Panc1 (cell line): ENCODE measurements around the gene THADA. TPM values are rescaled to one million over a fixed set of nuclear protein-coding genes. Genes with fewer than 3 reads are reported as not detected.

Source experiments
- ATAC-seq: fragments of 200-7000 bp; cut with Tn5 transposase; 2 replicates; pipeline ENCODE4 v1.9.1; 2020; ENCODE audit warnings: mild to moderate bottlenecking, moderate library complexity
- BruUV-seq: library from RNA; stranded (reverse); fragments of 400-500 nt; replicated peaks from 2 replicates; lab custom pipeline; 2021; lab: Mats Ljungman, UMichigan
- CTCF ChIA-PET: fragments of 300-600 bp; sonication (Branson Sonifier 250); formaldehyde crosslinking; loops from one replicate; lab custom pipeline; 2022; ENCODE audit warnings: antibody characterized with exemption; lab: Charles Lee
- POLR2A ChIA-PET: fragments of 300-600 bp; sonication (Branson Sonifier 250); formaldehyde crosslinking; loops from one replicate; lab custom pipeline; 2022; ENCODE audit warnings: antibody characterized with exemption; lab: Charles Lee
- DNase-seq: peaks from one replicate; pipeline ENCODE4 v3.0.0-alpha.2; 2010; ENCODE audit warnings: low read depth, low spot score
- H3K27ac ChIP-seq: 2 replicates; pipeline ENCODE4 v1.5.1; 2011; ENCODE audit warnings: mild to moderate bottlenecking, low read length, inconsistent platforms
- H3K27me3 ChIP-seq: fragments of 200-500 bp; sonication (Bioruptor generic); 2 replicates; pipeline ENCODE4 v1.6.0; 2014; ENCODE audit warnings: low read length, inconsistent platforms; ENCODE audit not compliant: control insufficient read depth, insufficient read depth
- H3K36me3 ChIP-seq: fragments of 200-500 bp; sonication (Bioruptor generic); 2 replicates; pipeline ENCODE4 v1.5.1; 2014; ENCODE audit warnings: inconsistent platforms, mild to moderate bottlenecking, low read length, moderate library complexity; ENCODE audit not compliant: control insufficient read depth, insufficient read depth
- H3K4me1 ChIP-seq: 2 replicates; pipeline ENCODE4 v1.5.1; 2011; ENCODE audit warnings: inconsistent platforms, mild to moderate bottlenecking, low read length, moderate library complexity; ENCODE audit not compliant: control insufficient read depth, insufficient read depth
- H3K4me3 ChIP-seq, 2 experiments: 2 replicates each; pipeline ENCODE4 v1.5.1; 2011 to 2012; ENCODE audit warnings: low read depth in 2 of 2, low read length in 2 of 2, mild to moderate bottlenecking in 2 of 2, inconsistent platforms in 1 of 2, moderate library complexity in 1 of 2
- H3K9me3 ChIP-seq: fragments of 200-500 bp; sonication (Bioruptor generic); 2 replicates; pipeline ENCODE4 v1.5.1; 2014; ENCODE audit warnings: low read depth, mild to moderate bottlenecking, inconsistent platforms, low read length, moderate library complexity; ENCODE audit not compliant: control insufficient read depth, insufficient read depth
- POLR2AphosphoS5 ChIP-seq: IDR thresholded peaks from 2 replicates; pipeline ENCODE4 v1.6.1; 2012; ENCODE audit warnings: mild to moderate bottlenecking, low read depth, low read length, moderate library complexity
- REST ChIP-seq, 2 experiments: IDR thresholded peaks; 2 replicates each; pipeline ENCODE4 v1.6.1; 2011 to 2012; ENCODE audit warnings: low read depth in 2 of 2, control low read depth in 1 of 2, low read length in 1 of 2, mild to moderate bottlenecking in 1 of 2, moderate library complexity in 1 of 2; ENCODE audit not compliant: insufficient read depth in 1 of 2
- SIN3A ChIP-seq: IDR thresholded peaks from 2 replicates; pipeline ENCODE4 v1.6.1; 2012; ENCODE audit warnings: low read depth, mild to moderate bottlenecking, low read length, moderate library complexity, borderline replicate concordance; ENCODE audit not compliant: insufficient read depth
- TCF7L2 ChIP-seq: IDR thresholded peaks from 2 replicates; pipeline ENCODE4 v1.6.1; 2011; ENCODE audit warnings: mild to moderate bottlenecking, low read depth, low read length, inconsistent platforms
- in situ Hi-C: cut with HindIII; loops from 2 replicates; pipeline ENCODE4 v1.10.0; 2016; ENCODE audit warnings: low sequenced_read_pairs, low pct_unique_long_range_greater_than_20kb
- intact Hi-C: fragments of 100-400 bp; cut with micrococcal nuclease; formaldehyde crosslinking; loops from one replicate; pipeline ENCODE4 v1.10.0; 2022; ENCODE audit not compliant: unreplicated experiment
- total RNA-seq: library from RNA; stranded (reverse); gene quantifications from one replicate; pipeline ENCODE4 v1.2.1, GENCODE V29; 2021; ENCODE audit not compliant: unreplicated experiment
- TF ChIP-seq, protein P1 (sequence below): fragments of 450-650 bp; IDR thresholded peaks from 2 replicates; pipeline ENCODE4 v1.5.1; 2017; ENCODE audit warnings: mild to moderate bottlenecking

The THADA gene
- total RNA-seq, 1 experiment from 2014 or later = 37.2 TPM

DNA sequence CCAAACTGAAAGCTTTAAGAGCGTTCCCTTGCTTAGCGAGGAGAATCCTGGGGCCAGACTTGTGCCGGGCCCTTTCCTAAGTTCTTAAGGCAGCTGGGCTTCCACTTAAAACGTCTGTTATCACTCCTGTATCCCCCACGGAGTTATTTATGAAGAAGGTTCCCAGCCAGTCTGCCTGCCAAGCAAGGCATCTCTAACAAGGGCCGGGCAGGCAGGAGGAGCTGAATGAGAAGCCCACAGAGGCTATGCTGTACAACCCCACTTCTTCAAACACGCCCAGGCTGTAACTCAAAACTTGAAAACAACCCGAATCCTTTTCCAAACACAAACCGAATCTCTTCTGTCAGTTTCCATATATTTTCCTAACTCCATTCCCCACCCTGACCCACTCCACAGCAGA, 330.4 kb downstream of the THADA start:
- no peak for ATAC-seq
- Histone ChIP-seq H3K36me3 (no peaks in the 10 kb centered on the region), H3K9me3 (no peaks in the 10 kb centered on the region), H3K4me1 (no peaks in the 10 kb centered on the region), H3K27ac (no peak overlapping the region), H3K27me3 (no peaks in the 10 kb centered on the region), H3K4me3 (no peak overlapping the region)
- in situ Hi-C loops (no loop called here), intact Hi-C loops (no loop called here)
- no peak for TF ChIP-seq SIN3A
- TF ChIP-seq, protein P1, sequence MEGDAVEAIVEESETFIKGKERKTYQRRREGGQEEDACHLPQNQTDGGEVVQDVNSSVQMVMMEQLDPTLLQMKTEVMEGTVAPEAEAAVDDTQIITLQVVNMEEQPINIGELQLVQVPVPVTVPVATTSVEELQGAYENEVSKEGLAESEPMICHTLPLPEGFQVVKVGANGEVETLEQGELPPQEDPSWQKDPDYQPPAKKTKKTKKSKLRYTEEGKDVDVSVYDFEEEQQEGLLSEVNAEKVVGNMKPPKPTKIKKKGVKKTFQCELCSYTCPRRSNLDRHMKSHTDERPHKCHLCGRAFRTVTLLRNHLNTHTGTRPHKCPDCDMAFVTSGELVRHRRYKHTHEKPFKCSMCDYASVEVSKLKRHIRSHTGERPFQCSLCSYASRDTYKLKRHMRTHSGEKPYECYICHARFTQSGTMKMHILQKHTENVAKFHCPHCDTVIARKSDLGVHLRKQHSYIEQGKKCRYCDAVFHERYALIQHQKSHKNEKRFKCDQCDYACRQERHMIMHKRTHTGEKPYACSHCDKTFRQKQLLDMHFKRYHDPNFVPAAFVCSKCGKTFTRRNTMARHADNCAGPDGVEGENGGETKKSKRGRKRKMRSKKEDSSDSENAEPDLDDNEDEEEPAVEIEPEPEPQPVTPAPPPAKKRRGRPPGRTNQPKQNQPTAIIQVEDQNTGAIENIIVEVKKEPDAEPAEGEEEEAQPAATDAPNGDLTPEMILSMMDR = no peak
- no peak for TF ChIP-seq POLR2AphosphoS5
- TF ChIP-seq TCF7L2 = no peak
- no peak for TF ChIP-seq REST (IDR thresholded peaks at IDR 0.05; ENCODE audit: insufficient read depth in 1 of 2, low read depth in 2 of 2, low read length in 1 of 2)
- DNase-seq = no peak
- ChIA-PET CTCF (no interaction called here), POLR2A (no interaction called here)
- no TSS peak for BruUV-seq

DNA sequence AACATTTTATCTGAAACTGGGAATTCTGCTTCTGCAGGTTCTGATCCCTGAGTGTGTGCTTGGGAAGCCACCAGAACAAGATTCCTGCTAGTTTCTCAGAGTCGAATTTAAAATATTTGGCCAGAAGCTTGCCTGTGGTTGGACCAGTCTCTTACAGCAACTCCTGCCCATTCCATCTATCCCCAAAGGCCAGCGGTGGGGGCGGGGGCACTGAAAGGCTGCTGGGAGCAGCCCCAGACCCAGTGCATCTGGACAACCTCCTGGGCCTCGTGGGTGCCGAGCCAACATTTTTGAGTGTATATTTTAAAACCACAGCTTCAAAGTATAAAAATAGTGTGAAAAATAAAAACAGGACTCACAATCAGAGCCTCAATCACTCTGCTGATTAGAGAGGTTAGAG, 330.8 kb downstream of the THADA start:
- intact Hi-C loops (no loop called here), in situ Hi-C loops (no loop called here)
- Histone ChIP-seq H3K9me3 (no peaks in the 10 kb centered on the region), H3K36me3 (no peaks in the 10 kb centered on the region), H3K4me3 (no peak overlapping the region), H3K27me3 (no peaks in the 10 kb centered on the region), H3K4me1 (no peaks in the 10 kb centered on the region), H3K27ac (no peak overlapping the region)
- ChIA-PET POLR2A (no interaction called here), CTCF (no interaction called here)
- BruUV-seq = no TSS peak
- no peak for DNase-seq
- TF ChIP-seq POLR2AphosphoS5 = no peak
- TF ChIP-seq TCF7L2 = no peak
- TF ChIP-seq SIN3A = no peak
- TF ChIP-seq REST (IDR thresholded peaks at IDR 0.05; ENCODE audit: insufficient read depth in 1 of 2, low read depth in 2 of 2, low read length in 1 of 2) = no peak
- TF ChIP-seq, protein P1 = no peak
- no peak for ATAC-seq
